HG02981 (cell line): ENCODE data around the gene B3GAT1.
A peak's percentile ranks its signal among the peaks of the same experiment; 100 is the strongest.

Experiments
- ATAC-seq: cut with Tn5 transposase; IDR thresholded peaks from one replicate; pipeline ENCODE4 v1.9.1; 2021; ENCODE audit warnings: mild to moderate bottlenecking, moderate library complexity; ENCODE audit not compliant: unreplicated experiment

The B3GAT1 gene

DNA sequence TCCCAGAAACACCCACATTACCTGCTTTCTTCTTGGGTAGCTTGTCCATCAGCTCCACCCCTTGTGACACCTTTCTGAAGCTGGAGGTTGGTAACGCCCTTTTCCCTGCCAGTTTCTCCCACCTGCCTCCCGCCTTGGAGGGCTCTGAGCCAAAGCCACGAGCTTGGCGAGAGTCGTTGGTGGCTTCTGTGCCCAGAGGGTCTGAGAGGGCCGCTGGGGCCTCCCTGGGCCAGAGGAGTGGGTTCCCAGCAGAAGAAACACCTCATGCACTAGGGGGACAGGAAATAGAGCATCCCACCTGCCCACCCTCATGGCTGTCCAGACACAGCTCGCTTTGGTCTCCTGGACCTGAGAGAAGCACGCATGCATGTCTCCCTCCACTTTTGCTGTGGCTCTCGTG lies 37.9 kb downstream of the B3GAT1 start:
- ATAC-seq, result no peak

GRCh38 chr11:134373591-134374052 lies 38.4 kb downstream of the B3GAT1 start:
- ATAC-seq, result no peak

GRCh38 chr11:134372961-134373360 lies 39.1 kb downstream of the B3GAT1 start:
- no peak for ATAC-seq

DNA sequence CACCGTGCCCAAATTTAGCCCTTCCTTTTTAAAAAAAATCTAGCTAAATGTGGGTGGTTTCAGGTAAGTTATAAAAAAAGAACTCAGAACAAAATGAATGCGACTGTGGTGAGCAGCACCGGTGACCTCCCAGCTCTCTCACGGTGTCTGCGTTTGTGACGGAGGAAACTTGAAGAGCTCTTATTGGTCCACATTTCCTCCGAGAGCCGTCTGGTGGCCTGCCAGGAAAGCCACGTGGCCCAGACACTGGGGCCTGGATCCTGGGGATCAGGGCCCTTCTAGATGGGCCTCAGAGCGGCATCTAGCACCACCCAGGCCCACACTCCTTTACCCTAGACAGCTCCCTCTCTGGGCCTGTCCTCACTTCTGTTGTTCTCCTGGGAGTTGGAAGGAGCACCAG lies 39.5 kb downstream of the B3GAT1 start:
- ATAC-seq, result no peak

DNA sequence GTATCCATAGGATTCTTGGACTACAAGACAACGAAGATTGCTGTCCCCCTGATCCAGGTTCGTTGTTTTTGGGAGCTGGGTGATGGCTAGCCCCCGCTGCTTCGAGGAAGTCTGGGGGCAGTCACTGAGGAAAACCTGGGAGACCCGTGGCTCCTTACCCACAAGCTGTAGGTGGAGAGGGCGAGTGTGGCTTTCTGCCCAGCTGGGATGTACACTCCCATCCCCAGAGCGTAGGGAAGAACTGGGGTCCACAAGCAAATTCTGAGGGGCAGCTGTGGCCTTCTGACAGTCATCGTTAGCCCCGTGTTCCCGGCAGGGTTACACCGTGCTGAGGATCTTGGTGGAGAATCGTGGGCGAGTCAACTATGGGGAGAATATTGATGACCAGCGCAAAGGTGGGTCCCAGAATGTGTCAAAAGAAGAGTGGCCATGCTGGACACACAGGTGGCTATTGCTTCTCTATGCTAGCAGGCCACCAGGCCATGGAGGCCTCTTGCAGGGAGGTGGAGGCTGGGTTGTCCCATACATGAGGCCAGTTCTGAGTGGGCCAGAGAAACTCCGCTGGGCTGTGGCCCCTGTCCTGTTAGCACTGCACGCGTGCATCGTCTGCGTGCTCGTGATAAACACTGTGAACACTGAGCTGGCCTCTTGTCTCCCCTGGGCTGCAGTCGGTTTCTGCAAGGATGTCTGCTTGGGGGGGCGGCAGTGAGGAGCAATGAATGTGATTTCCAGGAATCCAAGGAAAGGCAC lies 40.4 kb downstream of the B3GAT1 start:
- ATAC-seq, result no peak

- no peak for ATAC-seq
Measured at GRCh38 chr11:134370526-134371435, 41.3 kb downstream of the B3GAT1 start.

- no peak for ATAC-seq
Measured at GRCh38 chr11:134369656-134370525, 42.2 kb downstream of the B3GAT1 start.

GRCh38 chr11:134367781-134368180 lies 44.3 kb downstream of the B3GAT1 start:
- ATAC-seq, result no peak

GRCh38 chr11:134366254-134366653 lies 45.8 kb downstream of the B3GAT1 start:
- no peak for ATAC-seq

DNA sequence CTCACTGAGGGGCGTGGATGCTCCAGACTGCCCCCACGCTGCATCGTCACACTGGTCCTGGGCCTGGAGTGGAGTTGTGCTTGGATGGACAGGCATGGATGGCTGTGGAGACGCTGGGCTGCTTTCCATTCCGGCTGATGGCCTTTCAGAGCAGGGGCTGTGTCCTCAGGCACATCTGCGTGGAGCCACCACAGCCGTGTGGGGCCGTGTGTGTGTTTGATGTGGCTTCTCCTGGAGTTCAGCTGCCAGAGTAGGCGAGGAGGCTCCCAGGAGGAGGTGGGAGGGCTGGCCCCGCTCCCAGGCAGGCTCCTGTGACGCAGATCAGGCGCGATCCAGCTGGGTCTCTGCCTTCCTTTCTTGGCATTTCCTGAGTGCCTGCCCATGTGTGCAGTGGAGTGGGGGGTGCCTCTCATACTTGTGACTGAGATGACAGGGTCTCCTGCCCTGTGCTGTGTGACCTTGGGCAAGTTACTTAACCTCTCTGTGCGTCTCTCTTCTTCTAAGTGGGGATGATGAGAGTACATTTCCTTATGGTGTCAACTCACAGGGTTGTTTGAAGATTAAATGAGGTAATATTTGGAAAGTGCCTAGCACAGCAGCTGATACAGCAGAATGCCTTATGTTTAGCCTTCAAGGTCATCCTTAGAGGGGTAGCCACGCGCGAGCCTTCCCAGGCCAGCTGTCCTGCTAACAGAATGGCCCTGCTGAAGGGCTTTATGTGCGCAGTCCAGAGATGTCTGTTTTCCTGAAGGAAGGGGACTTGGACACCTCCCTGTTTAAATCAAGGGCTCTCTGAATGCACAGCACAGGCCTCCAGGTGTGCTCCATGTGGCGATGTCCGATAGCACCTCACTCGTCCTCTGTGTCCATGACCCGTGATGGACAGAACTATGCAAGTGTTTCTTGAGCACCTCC lies 46.8 kb downstream of the B3GAT1 start:
- ATAC-seq, result no peak

DNA sequence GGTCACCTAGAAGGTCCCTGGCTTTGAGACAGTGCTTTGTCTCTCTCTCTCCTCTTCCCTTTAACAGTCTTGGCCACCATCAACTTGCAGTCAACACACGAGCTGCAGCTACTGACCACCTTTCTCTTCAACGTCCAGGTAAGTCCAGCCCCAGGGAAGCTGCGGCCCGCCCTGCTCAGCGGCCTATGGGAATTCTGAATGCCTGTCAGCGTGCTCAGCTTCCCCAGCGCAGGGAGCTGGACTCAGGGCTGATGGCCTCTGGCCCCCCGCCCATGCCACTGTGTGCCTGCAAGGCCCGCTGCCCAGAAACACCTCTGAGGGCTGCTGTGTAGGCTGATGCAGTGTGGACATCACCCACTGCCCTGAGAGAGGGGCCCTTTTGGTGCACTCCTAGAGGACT lies 47.8 kb downstream of the B3GAT1 start:
- ATAC-seq, result no peak

DNA sequence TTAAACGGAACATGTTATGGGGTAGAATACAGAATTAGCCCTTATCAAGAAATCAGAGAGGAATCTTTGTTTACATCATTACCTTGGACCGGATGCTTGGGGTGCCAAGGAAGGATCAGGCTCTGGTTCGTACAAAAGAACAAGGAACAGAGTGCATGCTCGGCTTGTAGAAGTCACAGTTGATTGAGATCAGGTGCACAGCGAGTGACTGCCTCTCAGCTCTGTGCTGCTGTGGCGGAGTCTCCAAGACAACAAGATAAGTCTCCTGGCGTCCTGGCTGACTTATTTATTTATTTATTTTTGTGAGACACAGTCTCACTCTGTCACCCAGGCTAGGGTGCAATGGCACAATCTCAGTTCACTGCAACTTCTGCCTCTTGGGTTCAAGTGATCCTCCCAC lies 48.5 kb downstream of the B3GAT1 start:
- no peak for ATAC-seq

GRCh38 chr11:134363161-134363560 lies 48.9 kb downstream of the B3GAT1 start:
- ATAC-seq, result no peak

DNA sequence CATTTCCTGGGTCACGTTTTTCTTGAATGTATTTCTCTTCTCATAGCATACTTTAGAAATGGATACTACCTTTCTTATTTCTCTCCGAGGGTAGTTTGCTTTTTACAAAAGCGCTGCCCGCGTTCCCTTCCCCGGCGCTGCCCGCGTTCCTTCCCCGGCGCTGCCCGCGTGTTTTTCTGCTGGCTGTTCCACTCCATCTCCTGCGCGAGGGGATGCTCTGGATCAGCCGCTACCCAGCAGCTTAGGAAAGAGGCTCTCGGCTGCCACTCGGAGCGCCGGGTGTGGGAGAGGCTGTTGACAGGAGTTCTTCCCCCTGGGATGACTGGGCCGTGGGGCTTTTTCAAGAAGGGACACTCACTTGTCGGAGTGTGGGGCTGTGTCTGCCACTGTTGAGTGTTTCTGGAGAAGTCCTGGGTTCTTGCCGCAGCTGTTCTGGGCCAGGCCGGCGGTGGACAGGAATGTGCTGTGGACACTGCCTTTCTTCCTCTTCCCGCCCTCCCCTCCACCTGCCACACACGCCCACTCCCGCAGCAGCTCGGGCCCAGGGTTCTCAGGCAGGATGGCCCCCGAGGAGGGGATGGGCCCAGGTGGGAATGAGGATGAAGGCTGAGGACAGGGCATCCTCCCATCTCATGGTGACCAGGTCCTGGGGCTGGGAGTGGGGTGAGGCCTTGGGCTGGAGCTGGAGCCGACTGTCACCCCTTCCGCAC lies 49.7 kb downstream of the B3GAT1 start:
- ATAC-seq, result no peak

DNA sequence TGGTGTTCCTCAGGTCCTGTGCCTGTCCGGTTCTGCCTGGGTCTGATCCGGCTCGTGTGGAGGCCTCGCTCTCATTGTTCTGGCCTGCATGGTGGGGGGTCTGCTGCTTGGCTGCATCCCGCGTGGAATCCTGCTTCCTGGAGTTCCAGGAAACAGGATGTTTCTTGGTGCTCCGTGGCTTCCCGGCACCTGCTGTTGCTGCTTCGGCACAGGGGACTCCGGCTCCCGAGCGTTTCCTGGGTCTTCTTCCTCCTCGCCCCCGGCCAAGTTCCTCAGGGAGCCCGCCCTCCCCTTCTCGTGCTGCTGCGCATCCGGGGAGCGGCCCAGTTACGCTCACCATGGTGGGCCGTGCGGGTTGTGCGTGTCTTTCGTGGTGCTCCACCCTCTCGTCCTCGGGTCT lies 50.4 kb downstream of the B3GAT1 start:
- ATAC-seq, result no peak

GRCh38 chr11:134360050-134360835 lies 51.8 kb downstream of the B3GAT1 start:
- peak; percentile 82 for ATAC-seq

- no peak for ATAC-seq
Measured at GRCh38 chr11:134359646-134360045, 52.4 kb downstream of the B3GAT1 start.

DNA sequence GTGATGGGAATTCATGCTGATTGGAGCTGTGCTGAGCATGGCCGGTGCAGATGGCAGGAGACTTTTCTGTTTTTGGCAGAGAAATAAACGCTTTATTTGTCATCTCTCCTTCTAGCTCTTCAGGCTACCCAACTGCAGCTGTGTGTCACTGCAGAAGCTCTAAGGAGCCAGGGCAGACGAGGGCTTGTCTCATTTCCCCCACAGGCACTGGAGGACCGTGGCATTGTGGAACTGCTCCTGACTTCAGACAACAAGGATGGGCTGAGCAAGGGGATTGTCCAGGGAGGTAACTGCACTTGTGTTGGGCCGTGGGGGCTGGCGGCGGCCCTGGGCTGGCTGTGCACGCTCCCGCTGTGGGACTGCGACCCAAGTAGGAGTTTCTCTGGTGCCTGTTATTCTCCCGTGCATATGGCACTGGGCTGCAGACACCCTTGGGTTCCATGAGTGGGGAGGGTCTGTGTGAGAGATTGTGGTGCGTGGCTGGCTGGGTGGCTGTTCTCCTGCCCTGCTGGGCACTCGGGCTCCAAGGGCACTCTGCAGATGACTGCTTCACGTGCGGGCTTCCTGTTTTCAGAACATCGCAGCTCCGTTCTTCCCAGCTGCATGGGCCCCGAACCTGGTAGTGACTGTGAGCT lies 53.1 kb downstream of the B3GAT1 start:
- ATAC-seq, result no peak
